ENCODE measurements around the gene CCDC170.
"Not testable (repeated sequence)": the region's sequence is repeated elsewhere in the genome, so short reads cannot be mapped to it uniquely, and the experiment has no call there.

CCDC170 gene, protein sequence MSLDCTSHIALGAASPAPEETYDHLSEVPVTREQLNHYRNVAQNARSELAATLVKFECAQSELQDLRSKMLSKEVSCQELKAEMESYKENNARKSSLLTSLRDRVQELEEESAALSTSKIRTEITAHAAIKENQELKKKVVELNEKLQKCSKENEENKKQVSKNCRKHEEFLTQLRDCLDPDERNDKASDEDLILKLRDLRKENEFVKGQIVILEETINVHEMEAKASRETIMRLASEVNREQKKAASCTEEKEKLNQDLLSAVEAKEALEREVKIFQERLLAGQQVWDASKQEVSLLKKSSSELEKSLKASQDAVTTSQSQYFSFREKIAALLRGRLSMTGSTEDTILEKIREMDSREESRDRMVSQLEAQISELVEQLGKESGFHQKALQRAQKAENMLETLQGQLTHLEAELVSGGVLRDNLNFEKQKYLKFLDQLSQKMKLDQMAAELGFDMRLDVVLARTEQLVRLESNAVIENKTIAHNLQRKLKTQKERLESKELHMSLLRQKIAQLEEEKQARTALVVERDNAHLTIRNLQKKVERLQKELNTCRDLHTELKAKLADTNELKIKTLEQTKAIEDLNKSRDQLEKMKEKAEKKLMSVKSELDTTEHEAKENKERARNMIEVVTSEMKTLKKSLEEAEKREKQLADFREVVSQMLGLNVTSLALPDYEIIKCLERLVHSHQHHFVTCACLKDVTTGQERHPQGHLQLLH
- total RNA-seq = 0 reads per million in 2 experiments

DNA sequence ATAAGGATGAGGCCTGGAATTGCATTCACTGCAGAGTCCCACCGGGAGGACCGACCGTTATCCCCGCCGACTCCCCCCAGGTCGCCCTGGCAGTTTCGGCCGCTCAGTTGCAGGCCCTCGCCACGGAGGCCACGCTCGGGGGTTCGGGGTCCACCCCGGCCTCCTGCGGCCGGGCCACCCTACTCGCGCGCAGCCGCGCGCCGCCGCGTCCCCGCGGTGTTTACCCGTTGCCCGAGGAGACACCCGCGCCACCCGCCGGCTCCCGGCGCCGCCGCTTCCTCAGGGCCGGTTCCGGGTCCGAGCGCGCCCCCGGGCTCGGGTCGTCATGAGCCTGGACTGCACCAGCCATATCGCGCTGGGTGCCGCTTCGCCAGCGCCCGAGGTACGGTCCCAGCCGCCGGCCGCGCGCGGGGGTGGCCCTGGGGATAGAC lies at the start of gene CCDC170:
CCDC170 (plus strand) TSS at position 214 of the 431 bp plus-strand sequence; CDS start at position 326, 112 bp downstream.
- no peak for DNase-seq (ENCODE audit: low read depth)

DNA sequence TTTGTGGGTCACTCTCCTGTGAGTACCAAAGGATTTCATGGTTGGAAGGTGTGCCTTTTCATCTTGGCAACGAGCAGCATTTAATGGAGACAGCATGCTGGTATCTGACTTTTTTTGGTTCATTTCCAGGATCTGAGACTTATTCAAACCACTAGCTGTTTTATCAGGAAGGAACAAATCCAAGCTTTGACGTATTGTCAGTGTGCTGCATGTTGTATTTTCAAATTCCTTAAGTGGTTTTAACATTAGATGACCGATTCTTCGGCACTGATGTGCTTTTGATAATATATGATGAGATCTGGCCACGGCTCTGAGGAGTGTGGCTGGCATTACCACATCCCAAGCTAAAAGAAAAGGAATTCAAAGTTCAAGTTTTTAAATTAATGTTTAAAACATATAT lies 48.3 kb upstream of the CCDC170 start:
- DNase-seq (ENCODE audit: low read depth) = no peak

DNA sequence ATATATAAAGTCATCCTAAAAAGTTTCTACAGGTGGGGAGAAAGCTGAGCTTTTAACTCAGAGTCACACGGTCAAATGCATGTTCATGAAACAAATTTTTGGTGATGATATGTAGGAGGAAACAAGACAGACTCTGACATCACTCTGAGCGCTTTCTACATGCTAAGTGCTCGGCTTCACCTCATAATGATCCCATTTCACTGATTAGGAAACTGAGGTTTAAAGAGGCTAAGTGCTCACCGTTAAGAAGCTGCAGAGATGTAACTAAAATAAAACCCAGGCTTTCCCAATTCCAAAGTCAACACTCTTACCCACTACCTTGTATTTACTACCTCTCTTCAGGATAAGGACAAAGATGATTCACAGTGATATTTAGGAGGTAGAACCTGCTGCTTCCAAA lies 46.6 kb upstream of the CCDC170 start:
- no peak for DNase-seq (ENCODE audit: low read depth)

DNA sequence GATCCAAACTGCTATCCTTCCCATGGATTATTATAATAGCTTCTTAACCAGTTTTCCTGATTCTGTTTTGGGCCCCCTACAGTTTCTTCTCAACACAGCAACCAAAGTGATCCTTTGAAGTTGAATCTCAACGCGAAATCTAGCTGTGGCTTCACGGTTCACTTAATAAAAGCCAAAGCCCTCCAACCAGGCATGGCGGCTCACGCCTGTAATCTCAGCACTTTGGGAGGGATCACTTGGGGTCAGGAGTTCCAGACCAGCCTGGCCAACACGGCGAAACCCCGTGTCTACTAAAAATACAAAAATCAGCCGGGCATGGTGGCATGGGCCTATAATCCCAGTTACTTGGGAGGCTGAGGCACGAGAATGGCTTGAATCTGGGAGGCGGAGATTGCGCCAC lies 45.2 kb upstream of the CCDC170 start:
- no peak for DNase-seq (ENCODE audit: low read depth)

DNA sequence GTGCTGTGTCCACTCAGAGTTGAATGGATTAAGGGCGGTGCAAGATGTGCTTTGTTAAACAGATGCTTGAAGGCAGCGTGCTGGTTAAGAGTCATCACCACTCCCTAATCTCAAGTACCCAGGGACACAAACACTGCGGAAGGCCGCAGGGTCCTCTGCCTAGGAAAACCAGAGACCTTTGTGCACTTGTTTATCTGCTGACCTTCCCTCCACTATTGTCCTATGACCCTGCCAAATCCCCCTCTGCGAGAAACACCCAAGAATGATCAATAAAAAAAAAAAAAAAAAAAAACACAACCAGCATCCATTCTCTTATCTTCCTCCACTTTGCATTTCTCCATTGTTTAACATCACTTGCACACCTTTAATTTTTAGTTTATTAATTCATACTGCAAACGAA lies 42.9 kb upstream of the CCDC170 start:
- DNase-seq (ENCODE audit: low read depth) = not testable (repeated sequence)

DNA sequence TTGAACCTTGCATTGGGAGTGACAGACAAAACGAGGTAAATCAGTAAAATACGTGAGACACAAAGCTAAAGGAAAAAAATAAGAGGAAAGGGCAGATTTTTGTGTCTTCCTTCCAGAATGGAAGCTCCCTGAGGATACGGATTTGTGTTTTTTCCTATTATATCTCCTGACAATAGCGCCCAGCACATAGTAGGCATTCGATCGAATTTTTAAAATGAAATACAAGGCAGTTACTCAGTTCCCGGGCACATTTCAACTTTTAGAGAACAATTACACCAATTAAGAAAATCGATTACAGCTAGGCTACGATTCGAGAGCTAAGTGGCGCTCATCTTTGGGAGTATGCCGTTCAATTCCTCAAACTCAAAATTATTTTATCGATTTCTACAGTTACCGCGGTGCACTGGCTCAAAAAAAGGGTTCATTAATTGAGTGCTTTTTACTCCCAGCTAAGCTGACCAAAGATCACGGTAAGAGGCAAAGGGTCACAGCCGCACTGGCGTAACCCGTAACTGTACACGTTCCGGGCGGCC lies 42.3 kb upstream of the CCDC170 start:
- DNase-seq (ENCODE audit: low read depth) = no peak

DNA sequence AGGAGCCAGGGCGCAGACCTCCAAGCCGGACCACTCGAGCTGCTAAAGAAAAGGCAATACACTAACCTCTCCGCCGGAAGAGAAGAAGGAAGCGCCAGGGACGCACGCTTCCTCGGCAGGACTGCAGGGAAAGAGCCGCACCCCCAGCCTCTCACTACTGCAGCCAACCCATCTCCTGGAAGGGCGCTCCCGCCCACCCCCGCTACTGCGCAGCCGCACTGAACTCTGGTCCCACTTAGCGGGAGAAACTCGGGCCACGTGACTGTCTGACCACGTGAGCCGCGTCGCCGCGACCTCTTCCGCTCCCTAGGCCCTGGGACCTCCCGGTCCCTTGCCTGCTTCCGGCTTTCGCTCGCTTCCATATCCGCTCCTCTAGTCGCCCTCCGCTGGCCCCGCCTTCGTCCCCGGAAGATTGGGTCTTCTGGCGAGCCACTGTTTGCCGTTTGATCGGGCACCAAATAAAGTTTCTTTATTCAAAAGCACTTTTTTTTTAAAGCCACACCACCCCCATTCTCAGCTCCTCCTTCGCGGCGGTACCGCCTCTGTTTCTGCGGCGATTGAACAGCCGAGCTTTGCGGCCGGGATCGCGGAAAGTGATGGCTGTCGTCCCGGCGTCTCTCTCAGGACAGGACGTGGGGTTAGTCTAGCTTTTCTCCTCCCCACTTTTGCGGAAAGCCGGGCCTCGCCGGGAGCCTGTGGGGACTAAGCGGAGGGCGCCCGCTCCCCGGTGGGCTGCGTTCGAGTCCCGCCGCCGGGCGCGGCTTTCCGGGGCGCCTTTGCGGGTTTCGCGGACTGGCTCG lies 41.7 kb upstream of the CCDC170 start, which contains the start of gene RMND1:
RMND1 (minus strand) TSS at position 177 of the 800 bp plus-strand sequence. CDS start 6,315 bp downstream, outside the sequence.
- peak; percentile 99 for DNase-seq (ENCODE audit: low read depth)

DNA sequence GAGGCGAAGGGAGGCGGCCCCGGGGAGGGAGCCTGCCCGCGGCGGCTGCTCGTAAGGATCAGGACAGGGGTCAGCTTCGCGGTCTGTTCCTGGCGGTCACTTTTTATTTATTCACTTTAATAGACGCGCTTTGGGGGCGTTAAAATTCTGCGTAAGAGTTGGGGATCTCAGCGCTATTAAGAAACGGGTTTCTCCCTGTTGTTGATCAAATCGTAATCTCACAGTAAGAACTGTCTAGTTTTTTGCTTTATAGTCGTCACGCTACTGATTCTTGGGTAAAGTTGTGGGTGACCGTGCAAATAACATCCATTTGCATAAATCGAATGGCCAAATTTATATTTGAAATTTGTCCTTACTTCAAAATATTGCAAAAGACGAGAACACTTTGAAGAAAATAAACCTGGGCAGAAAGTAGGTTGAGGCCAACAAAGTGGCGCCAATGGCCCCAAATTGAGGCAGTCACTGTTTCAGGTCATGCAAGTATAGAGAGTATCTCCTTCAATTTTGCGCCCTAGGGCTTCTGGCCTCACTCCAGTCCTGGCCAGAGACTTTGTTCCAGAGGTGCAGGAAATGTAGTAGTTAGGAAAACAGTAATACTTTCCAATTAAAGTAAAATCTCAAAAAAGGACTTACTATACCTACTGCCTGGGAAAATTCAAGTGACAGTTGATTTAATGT lies 40.9 kb upstream of the CCDC170 start:
- DNase-seq (ENCODE audit: low read depth) = no peak

DNA sequence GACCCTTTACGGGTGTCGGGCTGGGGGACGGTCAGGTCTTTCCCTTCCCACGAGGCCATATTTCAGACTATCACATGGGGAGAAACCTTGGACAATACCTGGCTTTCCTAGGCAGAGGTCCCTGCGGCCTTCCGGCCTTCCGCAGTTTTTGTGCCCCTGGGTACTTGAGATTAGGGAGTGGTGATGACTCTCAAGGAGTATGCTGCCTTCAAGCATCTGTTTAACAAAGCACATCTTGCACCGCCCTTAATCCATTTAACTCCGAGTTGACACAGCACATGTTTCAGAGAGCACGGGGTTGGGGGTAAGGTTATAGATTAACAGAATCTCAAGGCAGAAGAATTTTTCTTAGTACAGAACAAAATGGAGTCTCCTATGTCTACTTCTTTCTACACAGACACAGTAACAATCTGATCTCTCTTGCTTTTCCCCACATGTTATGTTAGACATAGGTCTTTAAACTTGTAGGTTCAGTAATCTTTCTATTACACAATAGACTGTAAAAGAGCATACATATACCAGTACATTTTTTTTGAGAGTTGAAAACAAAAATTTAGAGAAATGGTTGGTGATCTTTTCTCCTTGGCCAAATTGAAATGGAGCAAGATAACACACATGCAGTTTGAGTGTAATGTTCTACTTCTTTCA lies 37.9 kb upstream of the CCDC170 start:
- not testable (repeated sequence) for DNase-seq (ENCODE audit: low read depth)

DNA sequence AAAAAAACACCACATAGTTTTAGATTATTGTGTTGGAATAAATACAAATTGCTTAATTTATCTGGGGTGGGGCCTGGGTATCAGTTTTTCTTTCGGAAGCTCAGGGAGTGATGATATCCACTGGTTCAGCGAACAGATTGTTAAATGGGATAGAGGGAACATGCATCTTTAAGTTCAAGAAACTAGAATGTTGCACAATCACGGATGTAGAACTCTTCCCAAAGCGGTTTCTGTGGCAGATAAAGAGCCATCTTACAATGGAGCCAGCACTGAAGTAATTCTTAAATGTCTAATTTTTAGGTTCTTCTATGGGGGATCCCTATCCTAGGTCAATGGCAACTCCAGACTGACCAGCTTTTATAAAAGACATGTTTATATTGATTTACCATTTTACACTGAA lies 32.1 kb upstream of the CCDC170 start:
- DNase-seq (ENCODE audit: low read depth) = no peak

DNA sequence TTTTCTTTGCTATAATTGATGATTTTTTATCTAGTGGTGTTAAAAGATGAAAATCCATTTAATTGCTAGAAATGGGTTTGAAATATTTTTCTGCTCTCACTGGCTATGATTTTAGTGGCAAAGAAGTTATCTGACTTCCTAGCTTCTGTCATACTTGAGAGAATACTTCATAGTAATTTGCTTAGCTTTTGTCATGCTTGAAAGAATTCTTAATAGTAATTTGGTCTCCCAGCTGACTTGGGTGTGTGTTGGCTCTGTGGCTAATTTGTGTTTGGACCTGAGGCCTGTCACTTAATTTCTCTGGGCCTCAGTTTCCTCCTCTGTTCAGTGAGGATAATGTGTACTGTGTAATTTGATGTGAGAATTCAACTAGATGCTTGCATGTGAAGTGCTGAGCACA lies 29.1 kb upstream of the CCDC170 start:
- DNase-seq (ENCODE audit: low read depth) = no peak

DNA sequence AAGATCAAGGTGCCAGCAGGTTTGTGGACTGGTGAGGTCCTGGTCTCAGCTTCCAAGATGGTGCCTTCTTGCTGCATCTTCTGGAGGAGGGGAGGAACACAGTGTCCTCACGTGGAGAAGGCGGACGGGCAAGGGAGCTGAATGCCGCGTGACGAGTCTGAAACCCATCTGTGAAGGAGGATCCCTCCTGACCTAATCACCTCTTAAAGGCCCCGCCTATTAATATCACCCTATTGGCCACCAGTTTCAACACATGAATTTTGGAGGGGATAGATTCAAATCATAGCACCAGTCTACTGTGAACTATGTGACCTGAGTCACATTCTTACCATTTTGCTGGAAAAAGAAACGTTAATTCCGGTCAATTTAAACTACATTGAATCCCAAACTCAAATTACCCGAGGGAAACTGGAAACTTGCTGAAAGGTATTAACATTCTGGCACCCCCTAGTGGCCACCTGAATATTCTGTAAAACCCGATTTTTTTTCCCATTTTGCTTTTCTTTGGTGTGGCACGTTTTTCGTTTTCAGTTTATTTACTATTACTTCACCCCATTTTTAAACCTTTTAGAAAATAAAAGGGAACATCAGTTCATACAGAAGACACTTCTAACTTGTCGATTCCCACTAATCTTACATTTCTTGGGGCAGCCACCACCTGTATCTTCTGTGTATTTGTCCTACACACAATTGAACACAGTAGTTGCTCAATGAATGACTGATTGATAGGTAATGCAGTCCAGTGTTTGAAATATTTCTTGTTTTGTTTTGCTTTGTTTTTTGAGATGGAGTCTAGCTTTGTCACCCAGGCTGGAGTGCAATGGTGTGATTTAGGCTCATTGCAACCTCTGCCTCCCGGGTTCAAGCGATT lies 17.9 kb upstream of the CCDC170 start:
- DNase-seq (ENCODE audit: low read depth) = no peak

DNA sequence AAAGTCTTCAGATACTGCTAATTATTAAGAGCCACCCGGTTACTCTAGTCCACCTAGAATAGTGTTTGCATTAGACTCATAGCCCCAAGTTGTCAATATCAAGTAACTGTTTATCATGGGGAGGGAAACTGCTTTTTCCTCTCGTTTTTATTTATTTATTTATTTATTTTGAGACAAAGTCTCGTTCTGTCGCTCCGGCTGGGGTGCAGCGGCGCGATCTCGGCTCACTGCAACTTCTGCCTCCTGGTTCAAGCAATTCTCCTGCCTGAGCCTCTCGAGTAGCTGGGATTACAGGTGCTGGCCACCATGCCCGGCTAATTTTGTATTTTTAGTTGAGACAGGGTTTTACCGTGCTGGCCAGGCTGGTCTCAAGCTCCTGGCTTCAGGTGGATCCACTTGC lies 16.1 kb upstream of the CCDC170 start:
- DNase-seq (ENCODE audit: low read depth) = no peak

DNA sequence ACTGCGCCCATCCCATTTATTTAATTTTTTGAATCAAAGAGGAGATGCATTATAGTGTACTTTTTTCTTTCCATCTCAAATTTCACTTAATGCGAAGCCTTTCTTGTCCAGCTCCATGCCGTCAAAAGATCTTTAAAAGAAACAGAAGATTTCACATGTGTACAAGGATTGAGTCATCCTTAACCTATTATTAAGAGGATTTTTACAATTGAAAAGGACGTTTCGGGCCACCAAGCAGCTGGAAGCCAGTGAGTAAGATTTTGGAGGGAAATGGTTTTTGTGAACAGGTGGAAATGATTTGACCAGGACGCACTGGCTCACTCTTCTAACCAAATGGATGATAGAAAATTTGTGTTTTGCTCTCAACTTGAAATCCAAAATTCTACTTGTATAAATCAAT lies 15.1 kb upstream of the CCDC170 start:
- DNase-seq (ENCODE audit: low read depth) = no peak

DNA sequence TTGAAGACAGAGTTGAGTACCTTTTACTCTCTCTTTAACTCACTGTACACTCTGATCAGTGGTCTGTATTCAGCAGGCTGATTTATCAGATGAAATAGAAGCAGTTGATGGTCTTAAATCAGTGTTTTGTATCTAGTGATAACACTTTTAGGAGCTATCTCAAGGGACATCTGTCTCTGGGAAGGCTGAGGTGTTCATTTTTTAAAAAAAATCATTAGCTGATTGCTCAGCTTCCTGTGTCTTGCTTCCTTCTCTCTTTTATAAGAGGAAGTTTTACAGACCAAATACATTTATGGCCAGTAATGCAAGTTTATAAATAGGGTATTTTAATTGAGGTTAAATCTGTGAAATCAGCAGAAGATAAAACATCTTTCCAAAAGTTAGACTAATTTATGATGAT lies 12.0 kb upstream of the CCDC170 start:
- DNase-seq (ENCODE audit: low read depth) = no peak

DNA sequence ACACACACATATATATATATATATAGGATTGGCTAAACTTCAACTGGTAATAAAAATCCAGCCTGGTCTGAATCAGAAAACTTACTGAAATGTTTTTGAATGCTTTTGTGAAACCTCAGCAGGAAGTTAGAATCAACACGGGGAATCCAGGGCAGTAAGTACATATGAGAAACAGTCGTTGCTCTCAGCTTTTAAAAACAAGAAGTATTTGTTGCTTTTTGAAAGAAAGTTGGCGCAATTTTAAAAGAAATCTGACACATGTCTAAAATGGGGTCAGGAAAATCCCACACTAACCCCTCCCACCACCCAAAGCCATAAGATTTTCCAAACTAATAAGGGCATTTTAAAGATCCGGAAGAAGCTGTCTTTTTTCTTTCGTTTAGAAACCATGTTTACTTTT lies 11.5 kb upstream of the CCDC170 start:
- no peak for DNase-seq (ENCODE audit: low read depth)

DNA sequence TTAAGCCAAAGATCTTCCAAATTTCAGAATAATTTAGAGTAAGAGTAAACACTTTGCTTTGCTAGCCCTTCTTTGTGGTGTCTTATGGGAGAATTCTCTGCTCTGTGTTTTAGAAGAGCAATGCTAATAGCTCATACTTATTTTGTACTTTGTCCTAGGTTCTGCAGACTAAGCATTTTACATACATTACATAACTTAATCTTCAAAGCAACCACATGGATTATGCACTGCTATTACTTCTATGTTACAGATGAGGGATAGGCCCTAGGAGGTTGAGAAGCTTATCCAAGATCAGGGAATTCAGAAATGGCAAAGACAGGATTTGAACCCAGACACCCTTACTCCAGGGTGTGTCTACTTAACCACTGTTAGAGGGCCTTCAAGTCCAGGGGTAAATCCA lies 9.8 kb upstream of the CCDC170 start:
- DNase-seq (ENCODE audit: low read depth) = no peak

DNA sequence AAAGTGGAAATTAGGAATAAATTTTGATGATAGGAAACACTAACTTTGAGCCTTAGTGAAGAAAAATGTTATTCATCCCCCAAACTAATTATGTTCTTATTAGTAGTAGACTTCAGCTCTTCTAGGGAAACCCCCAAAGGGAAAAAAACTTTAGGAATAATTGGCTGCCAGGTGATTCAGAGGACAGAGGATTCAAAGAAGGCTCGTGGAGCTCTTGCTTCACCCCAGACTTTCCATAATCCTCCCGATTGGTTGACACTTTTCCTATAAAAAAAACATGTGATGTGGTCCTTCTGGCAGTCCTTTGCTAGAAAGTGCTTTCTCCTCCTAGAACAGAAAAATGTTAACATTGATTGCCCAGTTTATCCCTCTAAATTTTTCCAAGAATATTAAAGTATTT lies 5.6 kb upstream of the CCDC170 start:
- no peak for DNase-seq (ENCODE audit: low read depth)

DNA sequence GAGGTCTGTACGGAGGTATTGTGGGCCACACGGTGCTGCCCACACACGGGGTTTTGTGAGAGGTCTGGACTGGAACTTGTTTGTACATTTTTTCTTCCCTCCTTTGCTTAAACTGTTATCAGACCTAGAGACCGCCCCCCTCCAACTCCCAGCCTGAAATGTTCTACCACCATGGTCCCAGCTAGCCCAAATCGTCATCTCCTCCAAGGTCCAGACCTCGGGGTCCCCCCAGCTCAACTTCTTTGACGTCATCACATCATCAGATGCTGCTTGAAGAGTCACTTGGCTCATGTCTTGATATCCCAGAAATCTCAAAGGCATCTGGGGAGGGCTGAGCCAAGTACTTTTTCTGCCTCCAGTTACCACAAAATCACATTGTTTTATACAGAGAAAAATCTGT lies 2.8 kb upstream of the CCDC170 start:
- DNase-seq (ENCODE audit: low read depth) = no peak
